Liver (tissue), 9 donors: ENCODE results near the gene NFIA. TPM values are rescaled to one million over a fixed set of nuclear protein-coding genes. Genes with fewer than 3 reads are reported as not detected.

Experiments
- DNase-seq: peaks from one replicate; pipeline ENCODE4 v3.0.0-alpha.2; 2017; ENCODE audit warnings: low spot score
- H3K27ac ChIP-seq, 2 donors: one replicate each; pipeline ENCODE4 v1.7.0; 2013; ENCODE audit warnings: inconsistent platforms in 2 of 2, low read length in 2 of 2, control low read depth in 1 of 2, low read depth in 1 of 2, mild to moderate bottlenecking in 1 of 2
- H3K27me3 ChIP-seq, 4 donors: one replicate each; pipeline versions ENCODE4 v1.6.1 to v1.7.0; 2013; ENCODE audit warnings: low read length in 3 of 4, inconsistent platforms in 1 of 4, mild to moderate bottlenecking in 1 of 4, moderate library complexity in 1 of 4; ENCODE audit not compliant: control insufficient read depth in 4 of 4, insufficient read depth in 4 of 4
- H3K36me3 ChIP-seq, 4 donors: one replicate each; pipeline versions ENCODE4 v1.6.1 to v1.7.0; 2013; ENCODE audit warnings: low read length in 3 of 4, mild to moderate bottlenecking in 3 of 4, low read depth in 1 of 4, moderate library complexity in 1 of 4; ENCODE audit not compliant: control insufficient read depth in 4 of 4, insufficient read depth in 3 of 4
- H3K4me1 ChIP-seq, 4 donors: one replicate each; pipeline versions ENCODE4 v1.6.1 to v1.7.0; 2013; ENCODE audit warnings: low read length in 3 of 4, mild to moderate bottlenecking in 3 of 4, moderate library complexity in 1 of 4; ENCODE audit not compliant: control insufficient read depth in 4 of 4, insufficient read depth in 4 of 4
- H3K4me3 ChIP-seq, 3 donors: one replicate each; pipeline versions ENCODE4 v1.6.1 to v1.7.0; 2013; ENCODE audit warnings: low read length in 3 of 3, control low read depth in 1 of 3, low read depth in 1 of 3, mild to moderate bottlenecking in 1 of 3
- H3K9ac ChIP-seq, 2 donors: one replicate each; pipeline ENCODE4 v1.7.0; 2013; ENCODE audit warnings: low read length in 2 of 2, mild to moderate bottlenecking in 2 of 2, moderate library complexity in 2 of 2, control low read depth in 1 of 2, low read depth in 1 of 2
- H3K9me3 ChIP-seq, 4 donors: one replicate each; pipeline versions ENCODE4 v1.6.1 to v1.7.0; 2013; ENCODE audit warnings: low read length in 3 of 4; ENCODE audit not compliant: control insufficient read depth in 4 of 4
- HNF4G ChIP-seq: IDR thresholded peaks from 2 replicates; pipeline ENCODE4 v1.6.1; 2016; ENCODE audit warnings: antibody characterized with exemption
- JUND ChIP-seq, 2 donors: IDR thresholded peaks; 2 replicates each; pipeline ENCODE4 v1.6.1; 2016; ENCODE audit warnings: antibody characterized with exemption in 2 of 2
- RAD21 ChIP-seq, 2 donors: IDR thresholded peaks; 2 replicates each; pipeline ENCODE4 v1.6.1; 2016; ENCODE audit warnings: antibody characterized with exemption in 2 of 2, mild to moderate bottlenecking in 2 of 2
- RXRA ChIP-seq, 2 donors: IDR thresholded peaks; 2 replicates each; pipeline ENCODE4 v1.6.1; 2017 to 2018; ENCODE audit warnings: antibody characterized with exemption in 2 of 2, mild to moderate bottlenecking in 1 of 2
- ZBTB33 ChIP-seq: IDR thresholded peaks from 2 replicates; pipeline ENCODE4 v1.6.1; 2016; ENCODE audit warnings: antibody characterized with exemption
- WGBS: extraction: QIAGEN DNeasy Blood & Tissue Kit; methylation state at CpG from one replicate; pipeline ENCODE4 v1.1.7; 2013; 5-methylcytosine and 5-hydroxymethylcytosine counted together
- polyA plus RNA-seq, 2 donors: library from polyadenylated mRNA; stranded (reverse) in 1 of 2; unstranded in 1 of 2; fragments of 200-250 nt in 1 of 2; fragments of >200 nt in 1 of 2; fragmentation: Nextera tagmentation in 1 of 2; extraction: Ambion mirVana in 1 of 2; gene quantifications; one replicate each; pipeline versions ENCODE4 v1.2.1 to v1.2.3, GENCODE V29; 2013 to 2015
- total RNA-seq, 2 donors: library from RNA; depleted of rRNA; stranded (reverse); fragments of >200 nt; gene quantifications; one replicate each; pipeline ENCODE4 v1.2.3, GENCODE V29; 2014
- TF ChIP-seq, protein P1 (sequence below): fragments of 150-350 bp; IDR thresholded peaks from 2 replicates; pipeline ENCODE4 v1.5.1; 2017; ENCODE audit warnings: improper control_type of control experiment, low read depth, low read length; ENCODE audit not compliant: missing input control
- TF ChIP-seq, protein P2 (sequence below): IDR thresholded peaks from 2 replicates; pipeline ENCODE4 v1.6.1; 2016; ENCODE audit warnings: antibody characterized with exemption, mild to moderate bottlenecking
- donor health status: healthy.
- donor health status: healthy.
- donor health status: healthy.
- donor health status: healthy.
- donor health status: healthy.

Gene NFIA
- total and polyA plus RNA-seq, 4 donors: 6.8 to 53.7 (median 22.2) TPM

DNA sequence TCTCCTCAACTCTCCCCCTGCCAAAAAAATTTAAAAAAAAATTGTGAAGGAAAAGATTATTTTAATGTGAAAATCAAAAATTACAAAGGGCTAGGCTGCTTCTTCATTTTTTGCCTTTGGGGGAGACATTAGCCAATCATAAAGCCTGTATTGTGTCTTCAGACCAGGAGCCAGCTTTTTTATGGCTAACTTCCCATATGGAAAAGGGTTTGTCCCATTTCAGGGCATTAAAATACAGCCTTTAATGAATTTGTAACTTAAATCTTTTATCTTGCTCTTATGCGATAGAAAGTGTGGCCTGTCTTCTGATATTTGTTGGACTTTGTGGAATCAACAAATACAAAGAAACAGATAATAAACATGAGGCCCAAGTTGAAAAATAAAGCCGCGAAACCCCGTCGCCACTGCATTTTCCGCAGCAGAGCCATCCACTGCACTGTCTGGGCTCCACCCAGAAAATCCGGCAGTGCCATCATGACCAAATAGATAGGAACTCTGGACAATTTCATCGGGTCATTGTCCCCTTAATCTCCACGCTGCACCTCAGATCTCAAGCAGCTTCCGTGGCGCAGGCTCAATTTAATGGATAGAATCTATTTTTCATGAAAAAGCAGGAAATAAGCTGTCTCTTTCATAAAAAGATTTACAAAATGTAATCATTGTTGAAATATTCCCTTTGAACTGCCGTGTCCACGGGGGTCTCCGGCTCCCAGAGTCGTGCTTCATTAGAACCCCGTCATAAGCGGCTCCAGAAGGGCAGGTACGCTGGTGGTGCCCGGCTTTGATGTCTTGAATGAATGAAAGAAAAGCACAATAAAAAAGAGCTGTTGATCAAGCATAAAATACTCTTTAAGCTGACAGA lies 365.0 kb downstream of the NFIA start:
- no peaks in the 10 kb centered on the region for H3K9me3 ChIP-seq
- no peak for DNase-seq
- H3K27me3 ChIP-seq: no peaks in the 10 kb centered on the region
- H3K4me1 ChIP-seq: peaks cover 3 to 20% (median 7%) of the 10 kb centered on the region in 4 donors
- no peak overlapping the region for H3K4me3 ChIP-seq
- no peak overlapping the region for H3K27ac ChIP-seq
- no peak overlapping the region for H3K9ac ChIP-seq
- peaks cover 0 to 5% (median 2%) of the 10 kb centered on the region in 4 donors for H3K36me3 ChIP-seq
- WGBS: 91% methylated on average over 19 of the region's 19 CpGs
- TF ChIP-seq ZBTB33 (no peak), HNF4G (no peak), RXRA (IDR thresholded peaks at IDR 0.05) (peak in 1 of 2 donors; percentile 4)
- TF ChIP-seq, protein P1, sequence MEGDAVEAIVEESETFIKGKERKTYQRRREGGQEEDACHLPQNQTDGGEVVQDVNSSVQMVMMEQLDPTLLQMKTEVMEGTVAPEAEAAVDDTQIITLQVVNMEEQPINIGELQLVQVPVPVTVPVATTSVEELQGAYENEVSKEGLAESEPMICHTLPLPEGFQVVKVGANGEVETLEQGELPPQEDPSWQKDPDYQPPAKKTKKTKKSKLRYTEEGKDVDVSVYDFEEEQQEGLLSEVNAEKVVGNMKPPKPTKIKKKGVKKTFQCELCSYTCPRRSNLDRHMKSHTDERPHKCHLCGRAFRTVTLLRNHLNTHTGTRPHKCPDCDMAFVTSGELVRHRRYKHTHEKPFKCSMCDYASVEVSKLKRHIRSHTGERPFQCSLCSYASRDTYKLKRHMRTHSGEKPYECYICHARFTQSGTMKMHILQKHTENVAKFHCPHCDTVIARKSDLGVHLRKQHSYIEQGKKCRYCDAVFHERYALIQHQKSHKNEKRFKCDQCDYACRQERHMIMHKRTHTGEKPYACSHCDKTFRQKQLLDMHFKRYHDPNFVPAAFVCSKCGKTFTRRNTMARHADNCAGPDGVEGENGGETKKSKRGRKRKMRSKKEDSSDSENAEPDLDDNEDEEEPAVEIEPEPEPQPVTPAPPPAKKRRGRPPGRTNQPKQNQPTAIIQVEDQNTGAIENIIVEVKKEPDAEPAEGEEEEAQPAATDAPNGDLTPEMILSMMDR: no peak
- TF ChIP-seq, protein P2, sequence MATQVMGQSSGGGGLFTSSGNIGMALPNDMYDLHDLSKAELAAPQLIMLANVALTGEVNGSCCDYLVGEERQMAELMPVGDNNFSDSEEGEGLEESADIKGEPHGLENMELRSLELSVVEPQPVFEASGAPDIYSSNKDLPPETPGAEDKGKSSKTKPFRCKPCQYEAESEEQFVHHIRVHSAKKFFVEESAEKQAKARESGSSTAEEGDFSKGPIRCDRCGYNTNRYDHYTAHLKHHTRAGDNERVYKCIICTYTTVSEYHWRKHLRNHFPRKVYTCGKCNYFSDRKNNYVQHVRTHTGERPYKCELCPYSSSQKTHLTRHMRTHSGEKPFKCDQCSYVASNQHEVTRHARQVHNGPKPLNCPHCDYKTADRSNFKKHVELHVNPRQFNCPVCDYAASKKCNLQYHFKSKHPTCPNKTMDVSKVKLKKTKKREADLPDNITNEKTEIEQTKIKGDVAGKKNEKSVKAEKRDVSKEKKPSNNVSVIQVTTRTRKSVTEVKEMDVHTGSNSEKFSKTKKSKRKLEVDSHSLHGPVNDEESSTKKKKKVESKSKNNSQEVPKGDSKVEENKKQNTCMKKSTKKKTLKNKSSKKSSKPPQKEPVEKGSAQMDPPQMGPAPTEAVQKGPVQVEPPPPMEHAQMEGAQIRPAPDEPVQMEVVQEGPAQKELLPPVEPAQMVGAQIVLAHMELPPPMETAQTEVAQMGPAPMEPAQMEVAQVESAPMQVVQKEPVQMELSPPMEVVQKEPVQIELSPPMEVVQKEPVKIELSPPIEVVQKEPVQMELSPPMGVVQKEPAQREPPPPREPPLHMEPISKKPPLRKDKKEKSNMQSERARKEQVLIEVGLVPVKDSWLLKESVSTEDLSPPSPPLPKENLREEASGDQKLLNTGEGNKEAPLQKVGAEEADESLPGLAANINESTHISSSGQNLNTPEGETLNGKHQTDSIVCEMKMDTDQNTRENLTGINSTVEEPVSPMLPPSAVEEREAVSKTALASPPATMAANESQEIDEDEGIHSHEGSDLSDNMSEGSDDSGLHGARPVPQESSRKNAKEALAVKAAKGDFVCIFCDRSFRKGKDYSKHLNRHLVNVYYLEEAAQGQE: no peak

GRCh38 chr1:61447968-61448430 lies 365.6 kb downstream of the NFIA start:
- Histone ChIP-seq H3K9me3 (no peaks in the 10 kb centered on the region), H3K27ac (no peak overlapping the region), H3K4me1 (peaks cover 3 to 23% (median 11%) of the 10 kb centered on the region in 4 donors), H3K36me3 (peaks cover 0 to 5% (median 2%) of the 10 kb centered on the region in 4 donors), H3K9ac (no peak overlapping the region), H3K4me3 (no peak overlapping the region), H3K27me3 (no peaks in the 10 kb centered on the region)
- TF ChIP-seq HNF4G: no peak
- no peak for TF ChIP-seq JUND (IDR thresholded peaks at IDR 0.05)
- TF ChIP-seq, protein P2: no peak
- no peak for TF ChIP-seq RAD21 (IDR thresholded peaks at IDR 0.05)
- no peak for DNase-seq
- WGBS: 92% methylated on average over 7 of the region's 7 CpGs
